Tracheal epithelial cell (primary cell): ENCODE measurements around the gene WDR17. TPM values are rescaled to one million over a fixed set of nuclear protein-coding genes. Genes with fewer than 3 reads are reported as not detected.

Source experiments
- total RNA-seq: library from RNA; depleted of rRNA; stranded (reverse); fragments of >200 nt; gene quantifications from 2 replicates; pipeline ENCODE4 v1.2.1, GENCODE V29; 2014

Gene WDR17
- 0.21 and 0.48 TPM in 2 replicates for total RNA-seq

GRCh38 chr4:176065435-176066291 lies at the start of gene WDR17:
WDR17 (plus strand) TSS chr4:176065841; CDS start chr4:176111581, 45,740 bp downstream.

GRCh38 chr4:176195184-176195978 lies 129.7 kb downstream of the WDR17 start, which contains the start of gene SPATA4:
SPATA4 (minus strand) TSS chr4:176195585; CDS start chr4:176195562, 23 bp downstream.

Other genes with a start within 250 kb of the WDR17 start
- gene SPATA4, start 129.7 kb downstream of the WDR17 start, total RNA-seq = 0.24 TPM in 1 of 2 replicates, not detected in the other
- gene ASB5, start 203.4 kb downstream of the WDR17 start, total RNA-seq = 0.24 TPM in 1 of 2 replicates, not detected in the other